ENCODE data around the gene ZNF608. TPM values are rescaled to one million over a fixed set of nuclear protein-coding genes. Genes with fewer than 3 reads are reported as not detected.

The ZNF608 gene
- total and polyA plus RNA-seq, 9 of the 15 experiments (the other 6 are each of a cell fraction or from before 2014, with no cell fraction given): 0.38 to 1.5 (median 1.00) TPM

GRCh38 chr5:124728331-124728967 is 18.0 kb downstream of the ZNF608 start (continued):
- TF ChIP-seq ZBTB40 (IDR thresholded peaks at IDR 0.05): peak; percentile 45; the same call in 1 of the 2 replicates
- no peak for TF ChIP-seq ZBTB40 (CRISPR knock-in tag; IDR thresholded peaks at IDR 0.05)
- TF ChIP-seq ESRRA (IDR thresholded peaks at IDR 0.05; ENCODE audit: borderline replicate concordance, low read depth): no peak
- peak; percentile 42; the same call in 1 of the 2 replicates for TF ChIP-seq CC2D1A (IDR thresholded peaks at IDR 0.05)
